A549 (cell line): ENCODE data around the gene MYO10. TPM values are rescaled to one million over a fixed set of nuclear protein-coding genes. Genes with fewer than 3 reads are reported as not detected.

Source experiments
- ATAC-seq, 2 experiments: fragments of 200-7000 bp in 1 of 2; fragments of >200 bp in 1 of 2; cut with Nextera tagmentation in 1 of 2; cut with Tn5 transposase in 1 of 2; 3 replicates each; pipeline versions ENCODE4 v1.8.0 to v1.9.1; 2018 to 2020; ENCODE audit warnings: mild to moderate bottlenecking in 1 of 2, moderate library complexity in 1 of 2
- CTCF ChIA-PET: fragments of 300-600 bp; sonication (Branson Sonifier 250); formaldehyde crosslinking; extraction: SDS; loops from one replicate; lab custom pipeline; 2021; ENCODE audit warnings: antibody characterized with exemption, inconsistent platforms; lab: Yijun Ruan, JAX
- POLR2A ChIA-PET: fragments of 350-600 bp; formaldehyde crosslinking; extraction: SDS; loops from one replicate; lab custom pipeline; 2021; ENCODE audit warnings: antibody characterized with exemption, inconsistent platforms; lab: Yijun Ruan, JAX
- DNase-seq, 2 experiments: peaks; one replicate each; pipeline versions ENCODE4 v3.0.0 to v3.0.0-alpha.2; 2011 to 2016; ENCODE audit warnings: low read depth in 1 of 2, low spot score in 1 of 2
- FAIRE-seq: peaks from 2 replicates; lab custom pipeline; 2011; peaks lifted over from hg19 to GRCh38; lab: Jason Lieb, UNC
- H3K27ac ChIP-seq, 2 experiments: fragments of >200 bp; sonication (Bioruptor Twin); formaldehyde crosslinking; 3 replicates each; pipeline ENCODE4 v1.5.1; 2016 to 2017
- H3K4me1 ChIP-seq: fragments of >200 bp; sonication (Bioruptor Twin); formaldehyde crosslinking; 3 replicates; pipeline ENCODE4 v1.6.1; 2016
- H3K4me2 ChIP-seq: fragments of >200 bp; sonication (Bioruptor Twin); formaldehyde crosslinking; 3 replicates; pipeline ENCODE4 v1.6.1; 2016
- H3K4me3 ChIP-seq: fragments of >200 bp; sonication (Bioruptor Twin); formaldehyde crosslinking; 3 replicates; pipeline ENCODE4 v1.5.1; 2016
- H3K9me3 ChIP-seq: fragments of >200 bp; sonication (Bioruptor Twin); formaldehyde crosslinking; 3 replicates; pipeline ENCODE4 v1.6.1; 2016
- CBX2 ChIP-seq: fragments of 200-600 bp; sonication (generic); IDR thresholded peaks from 2 replicates; pipeline ENCODE4 v1.6.1; 2016; ENCODE audit warnings: low read depth, mild to moderate bottlenecking, borderline replicate concordance
- CEBPB ChIP-seq, 2 experiments: fragments of >200 bp in 1 of 2; sonication (Bioruptor Twin) in 1 of 2; formaldehyde crosslinking in 1 of 2; IDR thresholded peaks; 2 replicates each; pipeline ENCODE4 v1.6.1; 2012 to 2016
- CHD2 ChIP-seq: fragments of 150-350 bp; IDR thresholded peaks from 2 replicates; pipeline ENCODE4 v1.6.1; 2014; ENCODE audit warnings: low read length; ENCODE audit not compliant: partially characterized antibody
- EHMT2 ChIP-seq: fragments of 200-600 bp; sonication (generic); IDR thresholded peaks from 2 replicates; pipeline ENCODE4 v1.6.1; 2016; ENCODE audit warnings: antibody characterized with exemption, low read depth, mild to moderate bottlenecking, moderate library complexity
- EP300 ChIP-seq, 2 experiments: fragments of >200 bp; sonication (Bioruptor Twin); formaldehyde crosslinking; IDR thresholded peaks; 2 replicates in 1 of 2; 3 replicates in 1 of 2; pipeline ENCODE4 v1.6.1; 2016 to 2017
- FOSB ChIP-seq: fragments of 250-450 bp; sonication (Bioruptor Pico); IDR thresholded peaks from 2 replicates; pipeline ENCODE4 v1.5.0; 2020; ENCODE audit warnings: mild to moderate bottlenecking, moderate library complexity
- FOSL2 ChIP-seq, 2 experiments: fragments of 450-650 bp in 1 of 2; fragments of >200 bp in 1 of 2; sonication (Bioruptor Twin) in 1 of 2; formaldehyde crosslinking; IDR thresholded peaks; 2 replicates each; pipeline versions ENCODE4 v1.5.0 to v1.6.1; 2016 to 2020; ENCODE audit warnings: mild to moderate bottlenecking in 1 of 2, moderate library complexity in 1 of 2
- HDAC2 ChIP-seq: fragments of 200-600 bp; sonication (generic); IDR thresholded peaks from 2 replicates; pipeline ENCODE4 v1.6.1; 2016
- HEYL ChIP-seq: fragments of 250-450 bp; sonication (Bioruptor Pico); IDR thresholded peaks from 2 replicates; pipeline ENCODE4 v1.8.0; 2021; ENCODE audit warnings: mild to moderate bottlenecking, moderate library complexity
- HOXB13 ChIP-seq: fragments of 250-450 bp; sonication (Bioruptor Pico); IDR thresholded peaks from 2 replicates; pipeline ENCODE4 v1.5.0; 2020; ENCODE audit warnings: low read depth, mild to moderate bottlenecking, moderate library complexity
- HOXB5 ChIP-seq: fragments of 250-450 bp; sonication (Bioruptor Pico); IDR thresholded peaks from 2 replicates; pipeline ENCODE4 v1.5.0; 2020; ENCODE audit warnings: mild to moderate bottlenecking, moderate library complexity
- JUNB ChIP-seq: fragments of >200 bp; sonication (Bioruptor Twin); formaldehyde crosslinking; IDR thresholded peaks from 2 replicates; pipeline ENCODE4 v1.6.1; 2016
- MAFK ChIP-seq: fragments of 450-650 bp; IDR thresholded peaks from 2 replicates; pipeline ENCODE4 v1.6.1; 2014; ENCODE audit not compliant: partially characterized antibody
- NFE2L2 ChIP-seq: fragments of 150-350 bp; conservative IDR thresholded peaks from 2 replicates; pipeline ENCODE4 v1.6.1; 2014; ENCODE audit warnings: low read length
- NR3C1 ChIP-seq: fragments of >200 bp; sonication (Bioruptor Twin); formaldehyde crosslinking; IDR thresholded peaks from 3 replicates; pipeline ENCODE4 v1.6.1; 2017
- RAD21 ChIP-seq, 2 experiments: fragments of >200 bp in 1 of 2; sonication (Bioruptor Twin) in 1 of 2; formaldehyde crosslinking in 1 of 2; IDR thresholded peaks in 1 of 2; conservative IDR thresholded peaks in 1 of 2; 2 replicates in 1 of 2; 3 replicates in 1 of 2; pipeline ENCODE4 v1.6.1; 2012 to 2018; ENCODE audit warnings: inconsistent platforms in 1 of 2
- RARB ChIP-seq: fragments of 250-450 bp; sonication (Bioruptor Pico); IDR thresholded peaks from 2 replicates; pipeline ENCODE4 v1.8.0; 2021; ENCODE audit warnings: mild to moderate bottlenecking, moderate library complexity
- RCOR1 ChIP-seq: fragments of 150-350 bp; IDR thresholded peaks from 2 replicates; pipeline ENCODE4 v1.6.1; 2014; ENCODE audit warnings: antibody characterized with exemption, low read length, low read depth
- RNF2 ChIP-seq: fragments of 200-600 bp; sonication (generic); IDR thresholded peaks from 2 replicates; pipeline ENCODE4 v1.6.1; 2016; ENCODE audit warnings: low read depth, mild to moderate bottlenecking, antibody characterized with exemption, moderate library complexity, borderline replicate concordance
- TFCP2L1 ChIP-seq: fragments of 250-450 bp; sonication (Bioruptor Pico); IDR thresholded peaks from 2 replicates; pipeline ENCODE4 v1.5.0; 2021; ENCODE audit warnings: mild to moderate bottlenecking
- TP53 ChIP-seq: fragments of 250-450 bp; sonication (Bioruptor Pico); IDR thresholded peaks from 2 replicates; pipeline ENCODE4 v1.5.0; 2021; ENCODE audit warnings: mild to moderate bottlenecking, moderate library complexity
- WGBS: methylation state at CpG from one replicate; pipeline ENCODE4 v1.1.6; 2017; ENCODE audit errors: missing lambda C conversion rate; 5-methylcytosine and 5-hydroxymethylcytosine counted together
- polyA plus RNA-seq, 4 experiments: library from polyadenylated mRNA; depleted of rRNA in 3 of 4; stranded (reverse); fragments of >200 nt; fragmentation: RNase III in 1 of 4; extraction: RNeasy Plus Mini Kit Qiagen cat#74134 plus additional on column Dnase treatment in 1 of 4; gene quantifications; 2 replicates in 3 of 4; 3 replicates in 1 of 4; pipeline ENCODE4 v1.2.3, GENCODE V29; 2011 to 2017
- TF ChIP-seq, protein P1 (sequence below): fragments of >200 bp; sonication (Bioruptor Twin); formaldehyde crosslinking; IDR thresholded peaks from 2 replicates; pipeline ENCODE4 v1.6.1; 2016
- TF ChIP-seq, protein P2 (sequence below): IDR thresholded peaks from 2 replicates; pipeline ENCODE4 v1.6.1; 2012; ENCODE audit warnings: low read depth, borderline replicate concordance
- TF ChIP-seq, protein P3 (sequence below): fragments of 250-450 bp; sonication (Bioruptor Pico); IDR thresholded peaks from 2 replicates; pipeline ENCODE4 v1.5.0; 2021; ENCODE audit warnings: mild to moderate bottlenecking, moderate library complexity, borderline replicate concordance
- TF ChIP-seq, protein P4 (sequence below): fragments of 450-650 bp; IDR thresholded peaks from 2 replicates; pipeline ENCODE4 v1.6.1; 2014; ENCODE audit warnings: antibody characterized with exemption
- TF ChIP-seq, protein P5 (sequence below): fragments of 150-350 bp; IDR thresholded peaks from 2 replicates; pipeline ENCODE4 v1.6.1; 2014; ENCODE audit warnings: low read depth, mild to moderate bottlenecking, low read length
- TF ChIP-seq, protein P6 (sequence below): IDR thresholded peaks from 2 replicates; pipeline ENCODE4 v1.6.1; 2012

The MYO10 gene
- polyA plus RNA-seq, 2 of the 4 experiments (the other 2 are of a cell fraction), result 68.0 to 68.5 TPM

DNA sequence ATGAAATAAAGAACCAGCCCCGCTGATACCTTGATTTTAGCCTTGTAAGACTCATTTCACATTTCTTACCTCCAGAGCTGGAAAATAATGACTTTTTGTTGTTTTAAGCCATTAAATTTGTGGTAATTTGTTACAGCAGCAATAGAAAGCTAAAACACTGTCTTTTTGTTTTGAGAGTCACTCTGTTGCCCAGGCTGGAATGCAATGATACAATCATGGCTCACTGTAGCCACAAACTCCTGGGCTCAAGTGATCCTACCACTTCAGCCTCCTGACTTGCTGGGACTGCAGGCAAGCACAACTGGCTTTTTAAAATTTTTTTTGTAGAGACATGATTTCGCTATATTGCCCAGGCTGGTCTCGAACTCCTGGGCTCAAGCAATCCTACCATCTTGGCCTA, 34.7 kb upstream of the MYO10 start:
- ChIA-PET CTCF (interaction anchor here (1.0 to 1.4 kb wide), 2 partner anchors 11 to 219 kb away, joined by 3 to 5 read pairs; no protein-coding TSS in a partner anchor), POLR2A (no interaction called here)
- DNase-seq, result no peak
- FAIRE-seq, result no peak
- Histone ChIP-seq H3K27ac (no peak overlapping the region), H3K4me1 (no peaks in the 10 kb centered on the region), H3K4me3 (no peak overlapping the region), H3K9me3 (no peaks in the 10 kb centered on the region), H3K4me2 (no peak overlapping the region)
- no peak for ATAC-seq
- TF ChIP-seq FOSL2 (IDR thresholded peaks at IDR 0.05) (no peak), FOSL2 (CRISPR knock-in tag; IDR thresholded peaks at IDR 0.05) (no peak), RCOR1 (no peak), HEYL (CRISPR knock-in tag) (no peak), EP300 (IDR thresholded peaks at IDR 0.05) (no peak), HOXB5 (CRISPR knock-in tag) (no peak), RAD21 (conservative IDR thresholded peaks at IDR 0.05 in 1 of 2, IDR thresholded peaks at IDR 0.05 in 1 of 2) (no peak), FOSB (CRISPR knock-in tag) (no peak), EHMT2 (no peak), NR3C1 (no peak), JUNB (no peak)
- TF ChIP-seq, protein P1, sequence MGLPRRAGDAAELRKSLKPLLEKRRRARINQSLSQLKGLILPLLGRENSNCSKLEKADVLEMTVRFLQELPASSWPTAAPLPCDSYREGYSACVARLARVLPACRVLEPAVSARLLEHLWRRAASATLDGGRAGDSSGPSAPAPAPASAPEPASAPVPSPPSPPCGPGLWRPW, result no peak
- TF ChIP-seq, protein P2, sequence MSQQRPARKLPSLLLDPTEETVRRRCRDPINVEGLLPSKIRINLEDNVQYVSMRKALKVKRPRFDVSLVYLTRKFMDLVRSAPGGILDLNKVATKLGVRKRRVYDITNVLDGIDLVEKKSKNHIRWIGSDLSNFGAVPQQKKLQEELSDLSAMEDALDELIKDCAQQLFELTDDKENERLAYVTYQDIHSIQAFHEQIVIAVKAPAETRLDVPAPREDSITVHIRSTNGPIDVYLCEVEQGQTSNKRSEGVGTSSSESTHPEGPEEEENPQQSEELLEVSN, result no peak
- TF ChIP-seq, protein P3, sequence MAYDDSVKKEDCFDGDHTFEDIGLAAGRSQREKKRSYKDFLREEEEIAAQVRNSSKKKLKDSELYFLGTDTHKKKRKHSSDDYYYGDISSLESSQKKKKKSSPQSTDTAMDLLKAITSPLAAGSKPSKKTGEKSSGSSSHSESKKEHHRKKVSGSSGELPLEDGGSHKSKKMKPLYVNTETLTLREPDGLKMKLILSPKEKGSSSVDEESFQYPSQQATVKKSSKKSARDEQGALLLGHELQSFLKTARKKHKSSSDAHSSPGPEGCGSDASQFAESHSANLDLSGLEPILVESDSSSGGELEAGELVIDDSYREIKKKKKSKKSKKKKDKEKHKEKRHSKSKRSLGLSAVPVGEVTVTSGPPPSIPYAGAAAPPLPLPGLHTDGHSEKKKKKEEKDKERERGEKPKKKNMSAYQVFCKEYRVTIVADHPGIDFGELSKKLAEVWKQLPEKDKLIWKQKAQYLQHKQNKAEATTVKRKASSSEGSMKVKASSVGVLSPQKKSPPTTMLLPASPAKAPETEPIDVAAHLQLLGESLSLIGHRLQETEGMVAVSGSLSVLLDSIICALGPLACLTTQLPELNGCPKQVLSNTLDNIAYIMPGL, result no peak
- TF ChIP-seq, protein P4, sequence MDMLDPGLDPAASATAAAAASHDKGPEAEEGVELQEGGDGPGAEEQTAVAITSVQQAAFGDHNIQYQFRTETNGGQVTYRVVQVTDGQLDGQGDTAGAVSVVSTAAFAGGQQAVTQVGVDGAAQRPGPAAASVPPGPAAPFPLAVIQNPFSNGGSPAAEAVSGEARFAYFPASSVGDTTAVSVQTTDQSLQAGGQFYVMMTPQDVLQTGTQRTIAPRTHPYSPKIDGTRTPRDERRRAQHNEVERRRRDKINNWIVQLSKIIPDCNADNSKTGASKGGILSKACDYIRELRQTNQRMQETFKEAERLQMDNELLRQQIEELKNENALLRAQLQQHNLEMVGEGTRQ, result no peak
- TF ChIP-seq, protein P5, sequence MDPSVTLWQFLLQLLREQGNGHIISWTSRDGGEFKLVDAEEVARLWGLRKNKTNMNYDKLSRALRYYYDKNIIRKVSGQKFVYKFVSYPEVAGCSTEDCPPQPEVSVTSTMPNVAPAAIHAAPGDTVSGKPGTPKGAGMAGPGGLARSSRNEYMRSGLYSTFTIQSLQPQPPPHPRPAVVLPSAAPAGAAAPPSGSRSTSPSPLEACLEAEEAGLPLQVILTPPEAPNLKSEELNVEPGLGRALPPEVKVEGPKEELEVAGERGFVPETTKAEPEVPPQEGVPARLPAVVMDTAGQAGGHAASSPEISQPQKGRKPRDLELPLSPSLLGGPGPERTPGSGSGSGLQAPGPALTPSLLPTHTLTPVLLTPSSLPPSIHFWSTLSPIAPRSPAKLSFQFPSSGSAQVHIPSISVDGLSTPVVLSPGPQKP, result no peak
- TF ChIP-seq, protein P6, sequence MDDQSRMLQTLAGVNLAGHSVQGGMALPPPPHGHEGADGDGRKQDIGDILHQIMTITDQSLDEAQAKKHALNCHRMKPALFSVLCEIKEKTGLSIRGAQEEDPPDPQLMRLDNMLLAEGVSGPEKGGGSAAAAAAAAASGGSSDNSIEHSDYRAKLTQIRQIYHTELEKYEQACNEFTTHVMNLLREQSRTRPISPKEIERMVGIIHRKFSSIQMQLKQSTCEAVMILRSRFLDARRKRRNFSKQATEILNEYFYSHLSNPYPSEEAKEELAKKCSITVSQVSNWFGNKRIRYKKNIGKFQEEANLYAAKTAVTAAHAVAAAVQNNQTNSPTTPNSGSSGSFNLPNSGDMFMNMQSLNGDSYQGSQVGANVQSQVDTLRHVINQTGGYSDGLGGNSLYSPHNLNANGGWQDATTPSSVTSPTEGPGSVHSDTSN, result no peak
- WGBS, result 92% methylated on average over 3 of the region's 3 CpGs

DNA sequence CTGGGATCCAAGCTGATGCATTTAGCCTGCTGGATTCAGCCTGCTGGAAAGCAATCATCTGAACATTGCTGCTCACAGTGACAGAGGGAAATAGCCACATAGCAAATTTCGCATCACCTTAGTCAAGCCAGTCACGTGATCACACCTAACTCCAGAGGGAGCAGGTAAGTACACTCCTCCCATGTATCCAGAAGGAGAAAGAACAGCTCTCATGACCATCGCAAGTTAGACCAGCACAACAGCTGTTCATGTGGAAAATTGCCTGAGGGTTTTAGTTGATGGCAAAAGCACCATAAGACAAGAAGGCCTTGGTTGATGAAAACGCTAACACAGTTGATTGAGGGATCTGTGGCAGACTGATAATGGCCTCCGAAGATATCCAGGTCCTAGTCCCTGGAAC, 34.2 kb upstream of the MYO10 start:
- DNase-seq (no peak), FAIRE-seq (no peak), ATAC-seq (no peak)
- WGBS, result 81% methylated on average over 5 of the region's 5 CpGs
- H3K27ac ChIP-seq, result no peak overlapping the region
- no peaks in the 10 kb centered on the region for H3K4me1 ChIP-seq
- no peak overlapping the region for H3K4me3 ChIP-seq
- POLR2A ChIA-PET, result no interaction called here
- TF ChIP-seq RNF2 (no peak), MAFK (no peak), CHD2 (no peak), NR3C1 (no peak), RARB (CRISPR knock-in tag) (no peak), TFCP2L1 (no peak), CEBPB (IDR thresholded peaks at IDR 0.05) (no peak), CBX2 (no peak), TP53 (no peak), HEYL (CRISPR knock-in tag) (no peak), HOXB13 (CRISPR knock-in tag) (no peak), NFE2L2 (no peak), HDAC2 (no peak)
- TF ChIP-seq, protein P2, result no peak
- TF ChIP-seq, protein P1, result no peak
- CTCF ChIA-PET, result interaction anchor here (1.0 to 1.4 kb wide), 2 partner anchors 12 to 220 kb away, joined by 3 to 5 read pairs; no protein-coding TSS in a partner anchor
- H3K4me2 ChIP-seq, result no peak overlapping the region
- no peaks in the 10 kb centered on the region for H3K9me3 ChIP-seq
